Tibial artery (tissue), 4 donors: ENCODE data around the gene RASSF4.

ENCODE experiments used
- DNase-seq, 2 donors: peaks; one replicate each; pipeline ENCODE4 v3.0.0-alpha.2; 2019
- H3K27ac ChIP-seq, 2 donors: fragments of 200-600 bp; sonication (generic) in 1 of 2; 1 replicate in 1 of 2; 2 replicates in 1 of 2; pipeline ENCODE4 v1.5.1; 2018 to 2019; ENCODE audit warnings: mild to moderate bottlenecking in 1 of 2
- H3K27me3 ChIP-seq, 2 donors: fragments of 200-600 bp; sonication (generic) in 1 of 2; one replicate each; pipeline versions ENCODE4 v1.5.1 to v1.6.0; 2016 to 2019
- H3K36me3 ChIP-seq, 3 donors: fragments of 200-600 bp; sonication (generic) in 2 of 3; one replicate each; pipeline ENCODE4 v1.5.1; 2016 to 2019; ENCODE audit warnings: mild to moderate bottlenecking in 2 of 3
- H3K4me1 ChIP-seq, 4 donors: fragments of 200-600 bp; sonication (generic) in 2 of 4; 1 replicate in 3 of 4; 2 replicates in 1 of 4; pipeline ENCODE4 v1.5.1; 2016 to 2019
- H3K4me3 ChIP-seq, 2 donors: fragments of 200-600 bp; sonication (generic) in 1 of 2; 1 replicate in 1 of 2; 2 replicates in 1 of 2; pipeline ENCODE4 v1.5.1; 2018 to 2019; ENCODE audit warnings: mild to moderate bottlenecking in 2 of 2
- H3K9me3 ChIP-seq, 3 donors: fragments of 200-600 bp; sonication (generic) in 1 of 3; one replicate each; pipeline ENCODE4 v1.5.1; 2016 to 2019
- intact Hi-C: fragments of 100-400 bp; cut with DNase I; formaldehyde crosslinking; loops from one replicate; pipeline ENCODE4 v1.15.0; 2023; ENCODE audit warnings: low total_unique reads
- TF ChIP-seq, protein P1 (sequence below), 2 experiments: fragments of 200-600 bp in 1 of 2; fragments of 450-650 bp in 1 of 2; IDR thresholded peaks; one replicate each; pipeline ENCODE4 v1.5.1; 2017 to 2019; ENCODE audit warnings: antibody characterized with exemption in 2 of 2, mild to moderate bottlenecking in 1 of 2, moderate library complexity in 1 of 2

The RASSF4 gene, protein sequence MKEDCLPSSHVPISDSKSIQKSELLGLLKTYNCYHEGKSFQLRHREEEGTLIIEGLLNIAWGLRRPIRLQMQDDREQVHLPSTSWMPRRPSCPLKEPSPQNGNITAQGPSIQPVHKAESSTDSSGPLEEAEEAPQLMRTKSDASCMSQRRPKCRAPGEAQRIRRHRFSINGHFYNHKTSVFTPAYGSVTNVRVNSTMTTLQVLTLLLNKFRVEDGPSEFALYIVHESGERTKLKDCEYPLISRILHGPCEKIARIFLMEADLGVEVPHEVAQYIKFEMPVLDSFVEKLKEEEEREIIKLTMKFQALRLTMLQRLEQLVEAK

DNA sequence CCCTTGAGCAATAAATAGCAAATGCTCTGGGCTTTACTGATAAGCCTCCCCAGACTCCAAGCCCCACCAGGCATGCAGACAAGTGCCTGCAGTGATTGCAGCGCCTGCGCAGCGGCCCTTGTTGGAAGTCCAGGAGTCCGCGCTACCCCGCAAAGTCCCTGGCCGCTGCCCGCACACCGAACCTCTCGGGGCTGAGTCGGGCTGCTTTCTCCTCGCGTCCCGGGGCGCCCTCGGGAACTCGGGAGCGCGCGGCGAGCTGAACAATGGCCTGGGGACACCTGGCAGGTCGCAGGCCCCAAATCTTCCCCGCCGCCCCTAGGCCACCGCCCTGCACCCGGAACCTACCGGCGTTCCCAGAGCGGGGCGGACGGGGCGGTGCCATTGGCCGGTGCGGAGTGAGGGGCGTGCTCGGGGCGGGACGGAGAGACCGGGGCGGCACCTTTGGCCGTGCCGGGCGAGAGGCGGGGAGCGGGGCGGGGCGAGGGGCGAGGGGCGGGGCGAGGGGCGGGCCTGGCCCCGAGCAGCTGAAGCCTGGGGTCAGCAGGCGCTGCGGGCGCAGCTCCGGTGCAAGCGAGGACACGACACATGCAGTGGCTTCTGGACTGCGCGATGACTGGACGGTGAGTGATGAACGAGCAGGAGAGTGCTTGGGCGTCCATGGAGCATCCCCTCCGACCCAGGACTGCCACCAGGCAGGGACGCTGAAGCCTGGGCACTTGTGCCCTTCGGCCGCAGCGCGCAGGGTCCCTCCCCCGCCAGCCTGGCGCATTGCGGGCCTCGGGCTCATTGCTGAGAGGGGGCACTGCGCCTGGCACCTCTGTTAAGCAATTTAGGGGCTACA, at the start of gene RASSF4:
Gene RASSF4 (plus strand): TSS at position 556 of the 841 bp plus-strand sequence. CDS start 10,401 bp downstream, outside the sequence.
- H3K27ac ChIP-seq: peak within 1 kb of the TSS; percentile 80 to 82
- TF ChIP-seq, protein P1, sequence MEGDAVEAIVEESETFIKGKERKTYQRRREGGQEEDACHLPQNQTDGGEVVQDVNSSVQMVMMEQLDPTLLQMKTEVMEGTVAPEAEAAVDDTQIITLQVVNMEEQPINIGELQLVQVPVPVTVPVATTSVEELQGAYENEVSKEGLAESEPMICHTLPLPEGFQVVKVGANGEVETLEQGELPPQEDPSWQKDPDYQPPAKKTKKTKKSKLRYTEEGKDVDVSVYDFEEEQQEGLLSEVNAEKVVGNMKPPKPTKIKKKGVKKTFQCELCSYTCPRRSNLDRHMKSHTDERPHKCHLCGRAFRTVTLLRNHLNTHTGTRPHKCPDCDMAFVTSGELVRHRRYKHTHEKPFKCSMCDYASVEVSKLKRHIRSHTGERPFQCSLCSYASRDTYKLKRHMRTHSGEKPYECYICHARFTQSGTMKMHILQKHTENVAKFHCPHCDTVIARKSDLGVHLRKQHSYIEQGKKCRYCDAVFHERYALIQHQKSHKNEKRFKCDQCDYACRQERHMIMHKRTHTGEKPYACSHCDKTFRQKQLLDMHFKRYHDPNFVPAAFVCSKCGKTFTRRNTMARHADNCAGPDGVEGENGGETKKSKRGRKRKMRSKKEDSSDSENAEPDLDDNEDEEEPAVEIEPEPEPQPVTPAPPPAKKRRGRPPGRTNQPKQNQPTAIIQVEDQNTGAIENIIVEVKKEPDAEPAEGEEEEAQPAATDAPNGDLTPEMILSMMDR (IDR thresholded peaks at IDR 0.05): no peak
- peak; percentile 89 to 97 for DNase-seq
- peaks cover 0 to 7% (median 0%) of the 10 kb centered on the region in 3 donors for H3K36me3 ChIP-seq
- intact Hi-C loops: loop anchor here (2.0 kb wide), 1 partner anchor 15 kb away; no protein-coding TSS in a partner anchor
- H3K9me3 ChIP-seq: no peaks in the 10 kb centered on the region
- H3K4me1 ChIP-seq: peaks cover 0 to 62% (median 43%) of the 10 kb centered on the region in 4 donors
- H3K27me3 ChIP-seq: no peaks in the 10 kb centered on the region
- peak within 1 kb of the TSS; percentile 66 to 80 for H3K4me3 ChIP-seq

DNA sequence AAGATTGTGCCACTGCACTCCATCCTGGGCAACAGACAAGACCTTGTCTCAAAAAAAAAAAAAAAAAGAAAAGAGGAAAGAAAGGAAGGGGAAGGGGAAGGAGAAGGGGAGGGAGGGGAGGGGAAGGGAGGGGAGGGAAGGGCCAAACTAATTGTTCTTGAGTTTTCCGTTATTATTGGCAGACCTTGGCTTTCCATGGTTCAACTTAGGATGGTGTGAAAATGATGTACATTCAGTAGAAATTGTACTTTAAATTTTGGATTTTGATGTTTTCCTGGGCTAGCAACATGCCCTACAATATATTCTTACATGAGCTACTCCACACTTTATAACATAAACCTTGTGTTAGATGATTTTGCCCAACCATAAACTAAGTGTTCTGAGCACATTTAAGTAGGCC, 49.7 kb upstream of the RASSF4 start:
- Histone ChIP-seq H3K27me3 (no peaks in the 10 kb centered on the region), H3K4me3 (no peak overlapping the region), H3K27ac (no peak overlapping the region), H3K4me1 (peaks cover 0 to 4% (median 2%) of the 10 kb centered on the region in 4 donors), H3K36me3 (no peaks in the 10 kb centered on the region), H3K9me3 (no peaks in the 10 kb centered on the region)
- DNase-seq: no peak
- TF ChIP-seq, protein P1 (IDR thresholded peaks at IDR 0.05): no peak
- intact Hi-C loops: no loop called here

DNA sequence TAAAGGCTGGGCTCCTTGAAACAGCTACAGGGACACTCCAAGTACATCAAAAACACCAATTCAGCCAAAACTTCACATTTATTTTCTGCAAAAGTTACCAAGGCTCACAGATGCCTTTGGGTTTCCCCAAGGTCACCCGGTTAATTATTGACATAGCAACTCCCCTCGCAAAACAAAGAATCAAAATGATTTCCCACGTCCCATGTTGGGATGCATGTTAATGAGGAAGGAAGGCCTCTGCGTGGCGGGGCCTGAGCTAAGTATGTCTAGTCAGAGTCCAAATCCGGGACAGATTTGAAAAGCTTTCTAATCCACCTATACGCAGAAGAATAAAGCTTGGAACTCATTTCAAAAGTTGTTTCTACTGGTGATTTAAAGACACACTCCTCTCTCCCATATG, 49.0 kb upstream of the RASSF4 start:
- no peak for DNase-seq
- intact Hi-C loops: no loop called here
- Histone ChIP-seq H3K4me1 (peaks cover 0 to 4% (median 2%) of the 10 kb centered on the region in 4 donors), H3K9me3 (no peaks in the 10 kb centered on the region), H3K36me3 (no peaks in the 10 kb centered on the region), H3K27ac (no peak overlapping the region), H3K4me3 (no peak overlapping the region), H3K27me3 (no peaks in the 10 kb centered on the region)
- TF ChIP-seq, protein P1 (IDR thresholded peaks at IDR 0.05): no peak

DNA sequence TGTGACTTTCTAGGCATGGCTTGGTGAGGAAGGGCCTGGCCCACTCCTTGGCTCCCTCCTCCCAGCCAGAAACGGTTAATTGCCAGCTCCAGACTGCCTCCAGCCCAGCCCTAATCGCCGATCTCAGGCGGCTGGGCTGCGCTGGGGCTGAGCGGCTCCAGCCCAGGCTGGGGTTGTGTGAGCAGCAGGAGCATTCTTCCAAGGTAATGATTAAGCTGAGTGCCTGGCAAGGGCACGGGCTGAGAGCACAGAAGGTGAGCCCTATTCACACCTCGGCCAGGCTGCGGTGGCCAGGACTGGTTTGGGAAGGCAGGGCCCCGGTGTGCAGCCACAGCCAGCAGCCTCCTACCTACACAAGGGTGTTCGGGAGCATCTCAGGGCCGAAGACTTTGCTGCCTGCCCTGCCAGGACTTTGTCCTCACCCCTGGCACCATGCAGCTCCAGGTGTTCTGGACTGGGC, 48.5 kb upstream of the RASSF4 start, which contains the start of gene TMEM72:
Gene TMEM72 (plus strand): TSS at position 257 of the 460 bp plus-strand sequence. CDS start 176 bp downstream, at position 433.
- Histone ChIP-seq H3K4me1 (peaks cover 0 to 4% (median 2%) of the 10 kb centered on the region in 4 donors), H3K4me3 (no peak within 1 kb of the TSS), H3K36me3 (no peaks in the 10 kb centered on the region), H3K9me3 (no peaks in the 10 kb centered on the region), H3K27ac (no peak within 1 kb of the TSS), H3K27me3 (no peaks in the 10 kb centered on the region)
- no peak for DNase-seq
- TF ChIP-seq, protein P1 (IDR thresholded peaks at IDR 0.05): no peak
- intact Hi-C loops: no loop called here

DNA sequence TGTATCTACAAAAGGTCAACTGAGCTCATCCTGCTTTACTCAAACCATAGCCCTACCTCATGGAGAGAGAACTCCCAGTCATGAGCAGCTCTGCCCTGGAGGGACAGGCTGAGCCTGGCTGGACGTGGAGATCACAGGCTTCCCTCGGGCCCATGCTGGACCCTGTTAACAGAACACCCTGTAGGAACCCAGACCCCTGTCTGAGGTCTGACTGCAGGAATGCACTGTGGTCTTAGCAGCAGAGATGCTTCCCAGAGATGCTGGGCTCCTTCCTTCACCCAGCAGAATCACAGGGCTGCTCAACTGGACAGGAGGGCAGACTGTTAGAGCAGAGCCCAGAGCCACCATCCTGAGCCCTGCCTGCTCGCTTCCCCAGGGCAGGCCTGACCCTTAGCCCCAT, 47.7 kb upstream of the RASSF4 start:
- TF ChIP-seq, protein P1 (IDR thresholded peaks at IDR 0.05): no peak
- no peak overlapping the region for H3K27ac ChIP-seq
- no peak overlapping the region for H3K4me3 ChIP-seq
- DNase-seq: no peak
- H3K4me1 ChIP-seq: peaks cover 0 to 4% (median 2%) of the 10 kb centered on the region in 4 donors
- H3K36me3 ChIP-seq: no peaks in the 10 kb centered on the region
- no peaks in the 10 kb centered on the region for H3K9me3 ChIP-seq
- intact Hi-C loops: no loop called here
- no peaks in the 10 kb centered on the region for H3K27me3 ChIP-seq
